IMR-90 (cell line): ENCODE data around the gene MEGF11.

Experiments used
- CTCF ChIP-seq: conservative IDR thresholded peaks from 2 replicates; pipeline ENCODE4 v1.5.1; 2012; ENCODE audit warnings: mild to moderate bottlenecking, low read depth, low read length, improper control_type of control experiment
- MAZ ChIP-seq: IDR thresholded peaks from 2 replicates; pipeline ENCODE4 v1.6.1; 2012; ENCODE audit warnings: low read depth, mild to moderate bottlenecking, low read length, improper control_type of control experiment, moderate library complexity, borderline replicate concordance
- POLR2A ChIP-seq: IDR thresholded peaks from 2 replicates; pipeline ENCODE4 v1.6.1; 2012; ENCODE audit warnings: mild to moderate bottlenecking, low read depth, low read length

GRCh38 chr15:66068801-66069200, 184.7 kb downstream of the MEGF11 start:
- TF ChIP-seq CTCF (no peak), MAZ (no peak), POLR2A (no peak)
